Measurements from ENCODE around the gene HEXA.

DNA sequence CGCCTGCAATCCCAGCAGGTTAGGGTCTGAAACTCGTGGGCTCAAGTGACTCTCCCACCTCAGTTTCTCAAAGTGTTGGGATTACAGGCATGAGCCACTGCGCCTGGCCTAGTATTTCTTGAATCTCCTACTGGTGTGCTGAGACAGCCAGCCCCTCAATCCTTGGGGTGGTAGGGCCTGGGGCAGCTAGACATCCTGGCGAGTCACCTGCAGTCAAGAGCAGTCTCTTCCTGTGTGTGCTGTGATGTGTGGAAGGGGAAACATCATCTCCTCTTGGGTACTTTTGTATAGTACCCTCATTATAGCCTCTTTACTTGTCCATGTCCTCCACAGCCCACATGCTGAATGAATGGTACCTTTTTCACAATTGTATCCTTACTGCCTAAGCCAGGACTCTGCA is 4.9 kb upstream of the HEXA start:
- TF ChIP-seq, protein P1, sequence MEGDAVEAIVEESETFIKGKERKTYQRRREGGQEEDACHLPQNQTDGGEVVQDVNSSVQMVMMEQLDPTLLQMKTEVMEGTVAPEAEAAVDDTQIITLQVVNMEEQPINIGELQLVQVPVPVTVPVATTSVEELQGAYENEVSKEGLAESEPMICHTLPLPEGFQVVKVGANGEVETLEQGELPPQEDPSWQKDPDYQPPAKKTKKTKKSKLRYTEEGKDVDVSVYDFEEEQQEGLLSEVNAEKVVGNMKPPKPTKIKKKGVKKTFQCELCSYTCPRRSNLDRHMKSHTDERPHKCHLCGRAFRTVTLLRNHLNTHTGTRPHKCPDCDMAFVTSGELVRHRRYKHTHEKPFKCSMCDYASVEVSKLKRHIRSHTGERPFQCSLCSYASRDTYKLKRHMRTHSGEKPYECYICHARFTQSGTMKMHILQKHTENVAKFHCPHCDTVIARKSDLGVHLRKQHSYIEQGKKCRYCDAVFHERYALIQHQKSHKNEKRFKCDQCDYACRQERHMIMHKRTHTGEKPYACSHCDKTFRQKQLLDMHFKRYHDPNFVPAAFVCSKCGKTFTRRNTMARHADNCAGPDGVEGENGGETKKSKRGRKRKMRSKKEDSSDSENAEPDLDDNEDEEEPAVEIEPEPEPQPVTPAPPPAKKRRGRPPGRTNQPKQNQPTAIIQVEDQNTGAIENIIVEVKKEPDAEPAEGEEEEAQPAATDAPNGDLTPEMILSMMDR (conservative IDR thresholded peaks at IDR 0.05), result no peak
- TF ChIP-seq ZFX (IDR thresholded peaks at IDR 0.05), result no peak
